ENCODE results near the gene COA3. TPM values are rescaled to one million over a fixed set of nuclear protein-coding genes. Genes with fewer than 3 reads are reported as not detected.

COA3 gene
- total and polyA plus RNA-seq, 4 donors = 55.7 to 142 (median 76.7) TPM

- no peaks in the 10 kb centered on the region for H3K27me3 ChIP-seq (ENCODE audit: control insufficient read depth in 3 of 3, insufficient read depth in 3 of 3, low read length in 2 of 3)
- H3K9ac ChIP-seq (ENCODE audit: insufficient read depth in 1 of 2, low read length in 2 of 2) = no peak overlapping the region
- no peak overlapping the region for H3K4me3 ChIP-seq
- H3K36me3 ChIP-seq (ENCODE audit: control insufficient read depth in 4 of 4, insufficient read depth in 4 of 4, low read length in 4 of 4) = peaks cover 27 to 52% (median 36%) of the 10 kb centered on the region in 4 donors
- 47 to 52% methylated on average over 8 of the region's 8 CpGs for WGBS, 2 donors
- H3K27ac ChIP-seq (ENCODE audit: low read depth in 1 of 2, low read length in 1 of 2) = peak overlapping the region in 1 of 2 donors; percentile 76
- DNase-seq = peak; percentile 52 to 86 (median 65)
- no peak for TF ChIP-seq CTCF (IDR thresholded peaks at IDR 0.05; ENCODE audit: control extremely low read depth, extremely low read depth)
- H3K9me3 ChIP-seq (ENCODE audit: control insufficient read depth in 4 of 4, insufficient read depth in 3 of 4, low read length in 3 of 4) = no peaks in the 10 kb centered on the region
- ATAC-seq (ENCODE audit: insufficient read depth, low FRiP score) = peak; percentile 34
- H3K4me1 ChIP-seq (ENCODE audit: control insufficient read depth in 5 of 5, insufficient read depth in 5 of 5, low read length in 5 of 5) = peaks cover 0 to 2% (median 0%) of the 10 kb centered on the region in 5 donors
Observed at GRCh38 chr17:42814633-42815399, 16.3 kb upstream of the COA3 start.

GRCh38 chr17:42809250-42809649 is 10.7 kb upstream of the COA3 start:
- WGBS, 2 donors = 23 to 41% methylated on average over 3 of the region's 3 CpGs
- no peak overlapping the region for H3K4me3 ChIP-seq
- ATAC-seq (ENCODE audit: insufficient read depth, low FRiP score) = no peak
- no peak for TF ChIP-seq CTCF (IDR thresholded peaks at IDR 0.05; ENCODE audit: control extremely low read depth, extremely low read depth)
- no peaks in the 10 kb centered on the region for H3K9me3 ChIP-seq (ENCODE audit: control insufficient read depth in 4 of 4, insufficient read depth in 3 of 4, low read length in 3 of 4)
- H3K9ac ChIP-seq (ENCODE audit: insufficient read depth in 1 of 2, low read length in 2 of 2) = no peak overlapping the region
- no peaks in the 10 kb centered on the region for H3K27me3 ChIP-seq (ENCODE audit: control insufficient read depth in 3 of 3, insufficient read depth in 3 of 3, low read length in 2 of 3)
- H3K27ac ChIP-seq (ENCODE audit: low read depth in 1 of 2, low read length in 1 of 2) = no peak overlapping the region
- peaks cover 3 to 14% (median 9%) of the 10 kb centered on the region in 4 donors for H3K36me3 ChIP-seq (ENCODE audit: control insufficient read depth in 4 of 4, insufficient read depth in 4 of 4, low read length in 4 of 4)
- H3K4me1 ChIP-seq (ENCODE audit: control insufficient read depth in 5 of 5, insufficient read depth in 5 of 5, low read length in 5 of 5) = no peaks in the 10 kb centered on the region
- DNase-seq = no peak

- Histone ChIP-seq H3K9ac (ENCODE audit: insufficient read depth in 1 of 2, low read length in 2 of 2) (no peak overlapping the region), H3K9me3 (ENCODE audit: control insufficient read depth in 4 of 4, insufficient read depth in 3 of 4, low read length in 3 of 4) (no peaks in the 10 kb centered on the region), H3K27ac (ENCODE audit: low read depth in 1 of 2, low read length in 1 of 2) (no peak overlapping the region), H3K36me3 (ENCODE audit: control insufficient read depth in 4 of 4, insufficient read depth in 4 of 4, low read length in 4 of 4) (peaks cover 0 to 5% (median 4%) of the 10 kb centered on the region in 4 donors), H3K27me3 (ENCODE audit: control insufficient read depth in 3 of 3, insufficient read depth in 3 of 3, low read length in 2 of 3) (no peaks in the 10 kb centered on the region), H3K4me1 (ENCODE audit: control insufficient read depth in 5 of 5, insufficient read depth in 5 of 5, low read length in 5 of 5) (peaks cover 0 to 8% (median 0%) of the 10 kb centered on the region in 5 donors), H3K4me3 (no peak overlapping the region)
- 88 to 94% methylated on average over 1 of the region's 1 CpG for WGBS, 2 donors
- no peak for ATAC-seq (ENCODE audit: insufficient read depth, low FRiP score)
- no peak for DNase-seq
- TF ChIP-seq CTCF (IDR thresholded peaks at IDR 0.05; ENCODE audit: control extremely low read depth, extremely low read depth) = no peak
Observed at GRCh38 chr17:42806249-42806648, 7.7 kb upstream of the COA3 start.
